PC-9 (cell line): ENCODE measurements around the gene KIAA0513. TPM values are rescaled to one million over a fixed set of nuclear protein-coding genes. Genes with fewer than 3 reads are reported as not detected.

Experiments
- BruUV-seq: library from RNA; stranded (reverse); fragments of 400-500 nt; replicated peaks from 2 replicates; lab custom pipeline; 2021; lab: Mats Ljungman, UMichigan
- CTCF ChIA-PET: fragments of 300-600 bp; sonication (Branson Sonifier 250); formaldehyde crosslinking; loops from one replicate; lab custom pipeline; 2022; ENCODE audit warnings: antibody characterized with exemption; lab: Charles Lee
- POLR2A ChIA-PET: fragments of 300-600 bp; sonication (Branson Sonifier 250); formaldehyde crosslinking; loops from one replicate; lab custom pipeline; 2022; ENCODE audit warnings: antibody characterized with exemption; ENCODE audit not compliant: unreplicated experiment; lab: Charles Lee
- DNase-seq, 2 experiments: peaks; one replicate each; pipeline versions ENCODE4 v3.0.0 to v3.0.0-alpha.2; 2015 to 2022; ENCODE audit warnings: mixed read lengths in 1 of 2
- H2AFZ ChIP-seq: fragments of 200-600 bp; sonication (generic); 2 replicates; pipeline ENCODE4 v1.8.1; 2017; ENCODE audit warnings: antibody characterized with exemption
- H3F3A ChIP-seq: fragments of 200-600 bp; sonication (generic); 2 replicates; pipeline ENCODE4 v1.8.1; 2017; ENCODE audit warnings: antibody characterized with exemption, mild to moderate bottlenecking, low read depth; ENCODE audit not compliant: insufficient read depth
- H3K27ac ChIP-seq: fragments of 200-600 bp; sonication (generic); 2 replicates; pipeline ENCODE4 v1.6.1; 2016; ENCODE audit warnings: mixed run types
- H3K27me3 ChIP-seq: fragments of 200-600 bp; sonication (generic); 2 replicates; pipeline ENCODE4 v1.6.1; 2016; ENCODE audit warnings: low read depth, mixed run types; ENCODE audit not compliant: insufficient read depth
- H3K36me3 ChIP-seq: fragments of 200-600 bp; sonication (generic); 2 replicates; pipeline ENCODE4 v1.6.1; 2016; ENCODE audit warnings: low read depth, mixed run types
- H3K4me1 ChIP-seq: fragments of 200-600 bp; sonication (generic); replicated peaks from 2 replicates; pipeline ENCODE4 v1.6.1; 2016; ENCODE audit warnings: mixed run types; ENCODE audit not compliant: insufficient read depth
- H3K4me2 ChIP-seq: fragments of 200-600 bp; sonication (generic); 2 replicates; pipeline ENCODE4 v1.6.1; 2017; ENCODE audit warnings: mixed run types
- H3K4me3 ChIP-seq: fragments of 200-600 bp; sonication (generic); 2 replicates; pipeline ENCODE4 v1.6.1; 2016; ENCODE audit warnings: mixed run types
- H3K79me2 ChIP-seq: fragments of 200-600 bp; sonication (generic); 2 replicates; pipeline ENCODE4 v1.6.1; 2017; ENCODE audit warnings: low read depth, mixed run types
- H3K9me2 ChIP-seq: fragments of 200-600 bp; sonication (generic); 2 replicates; pipeline ENCODE4 v1.8.1; 2017; ENCODE audit warnings: mild to moderate bottlenecking; ENCODE audit not compliant: insufficient read depth
- H3K9me3 ChIP-seq: fragments of 200-600 bp; sonication (generic); 2 replicates; pipeline ENCODE4 v1.8.1; 2016; ENCODE audit warnings: low read depth; ENCODE audit not compliant: insufficient read depth
- H4K20me1 ChIP-seq: fragments of 200-600 bp; sonication (generic); 2 replicates; pipeline ENCODE4 v1.8.1; 2017; ENCODE audit not compliant: insufficient read depth
- EZH2 ChIP-seq: fragments of 200-600 bp; sonication (generic); IDR thresholded peaks from 2 replicates; pipeline ENCODE4 v1.8.0; 2017; ENCODE audit warnings: antibody characterized with exemption, low read depth
- intact Hi-C: fragments of 100-400 bp; cut with micrococcal nuclease; formaldehyde crosslinking; loops from one replicate; pipeline ENCODE4 v1.10.0; 2022; ENCODE audit not compliant: unreplicated experiment
- total RNA-seq: library from RNA; stranded (reverse); gene quantifications from 2 replicates; pipeline ENCODE4 v1.2.3, GENCODE V29; 2021
- TF ChIP-seq, protein P1 (sequence below): fragments of 200-600 bp; sonication (generic); conservative IDR thresholded peaks from 2 replicates; pipeline ENCODE4 v1.6.1; 2017; ENCODE audit warnings: mixed run types, antibody characterized with exemption, mild to moderate bottlenecking, moderate library complexity

KIAA0513 gene
- total RNA-seq, 1 experiment from 2014 or later = 4.3 TPM

DNA sequence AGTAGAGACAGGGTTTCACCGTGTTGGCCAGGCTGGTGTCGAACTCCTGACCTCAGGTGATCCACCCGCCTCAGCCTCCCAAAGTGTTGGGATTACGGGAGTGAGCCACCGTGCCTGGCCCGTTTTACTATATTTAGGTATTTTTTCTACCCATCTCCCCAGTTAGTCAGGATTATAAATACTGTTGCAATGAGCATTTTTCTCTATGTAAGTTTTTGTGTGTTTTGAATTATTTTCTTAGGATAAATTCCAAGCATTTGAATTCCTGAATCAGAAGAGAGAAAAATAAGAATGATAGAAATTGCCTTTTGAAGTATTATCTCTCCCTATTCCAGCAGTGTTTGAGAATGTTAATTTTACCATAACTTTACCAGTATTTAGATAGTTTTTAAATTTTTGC is 36.6 kb downstream of the KIAA0513 start:
- H3K79me2 ChIP-seq = no peaks in the 10 kb centered on the region
- no peaks in the 10 kb centered on the region for H3K27me3 ChIP-seq
- no peaks in the 10 kb centered on the region for H3K9me2 ChIP-seq
- no TSS peak for BruUV-seq
- CTCF ChIA-PET = no interaction called here
- intact Hi-C loops = no loop called here
- no peaks in the 10 kb centered on the region for H3K4me1 ChIP-seq
- no peak for DNase-seq
- no peaks in the 10 kb centered on the region for H3K9me3 ChIP-seq
- no peak overlapping the region for H2AFZ ChIP-seq
- H3K4me3 ChIP-seq = no peak overlapping the region
- H3K27ac ChIP-seq = no peak overlapping the region
- no peaks in the 10 kb centered on the region for H4K20me1 ChIP-seq
- no peaks in the 10 kb centered on the region for H3K36me3 ChIP-seq
- no peaks in the 10 kb centered on the region for H3F3A ChIP-seq
- no peak overlapping the region for H3K4me2 ChIP-seq
- TF ChIP-seq, protein P1, sequence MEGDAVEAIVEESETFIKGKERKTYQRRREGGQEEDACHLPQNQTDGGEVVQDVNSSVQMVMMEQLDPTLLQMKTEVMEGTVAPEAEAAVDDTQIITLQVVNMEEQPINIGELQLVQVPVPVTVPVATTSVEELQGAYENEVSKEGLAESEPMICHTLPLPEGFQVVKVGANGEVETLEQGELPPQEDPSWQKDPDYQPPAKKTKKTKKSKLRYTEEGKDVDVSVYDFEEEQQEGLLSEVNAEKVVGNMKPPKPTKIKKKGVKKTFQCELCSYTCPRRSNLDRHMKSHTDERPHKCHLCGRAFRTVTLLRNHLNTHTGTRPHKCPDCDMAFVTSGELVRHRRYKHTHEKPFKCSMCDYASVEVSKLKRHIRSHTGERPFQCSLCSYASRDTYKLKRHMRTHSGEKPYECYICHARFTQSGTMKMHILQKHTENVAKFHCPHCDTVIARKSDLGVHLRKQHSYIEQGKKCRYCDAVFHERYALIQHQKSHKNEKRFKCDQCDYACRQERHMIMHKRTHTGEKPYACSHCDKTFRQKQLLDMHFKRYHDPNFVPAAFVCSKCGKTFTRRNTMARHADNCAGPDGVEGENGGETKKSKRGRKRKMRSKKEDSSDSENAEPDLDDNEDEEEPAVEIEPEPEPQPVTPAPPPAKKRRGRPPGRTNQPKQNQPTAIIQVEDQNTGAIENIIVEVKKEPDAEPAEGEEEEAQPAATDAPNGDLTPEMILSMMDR = no peak
- TF ChIP-seq EZH2 = no peak
- POLR2A ChIA-PET = no interaction called here

DNA sequence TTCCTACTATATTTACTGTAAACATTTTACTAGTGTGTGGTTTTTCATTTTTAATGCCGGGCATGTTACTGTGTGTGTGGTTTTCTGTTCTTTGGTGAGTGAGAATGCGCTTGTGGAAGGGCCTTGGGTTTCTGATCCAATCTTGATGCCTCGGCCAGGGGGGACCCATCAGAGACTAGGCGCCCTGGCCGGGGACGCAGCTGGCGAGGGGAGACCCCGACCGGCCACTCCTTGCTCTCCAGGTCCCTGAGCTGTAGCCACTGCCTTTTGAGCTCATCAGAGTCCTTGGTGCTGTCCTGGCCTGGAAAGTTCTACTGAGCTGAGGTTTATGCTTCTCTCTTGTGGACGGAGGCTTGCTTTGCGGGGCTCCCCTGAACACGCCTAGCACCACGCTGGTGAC is 37.5 kb downstream of the KIAA0513 start:
- ChIA-PET CTCF (no interaction called here), POLR2A (interaction anchor here (0.6 kb wide), 1 partner anchor 79 kb away, joined by 5 read pairs; no protein-coding TSS in a partner anchor)
- no peaks in the 10 kb centered on the region for H3K4me1 ChIP-seq

DNA sequence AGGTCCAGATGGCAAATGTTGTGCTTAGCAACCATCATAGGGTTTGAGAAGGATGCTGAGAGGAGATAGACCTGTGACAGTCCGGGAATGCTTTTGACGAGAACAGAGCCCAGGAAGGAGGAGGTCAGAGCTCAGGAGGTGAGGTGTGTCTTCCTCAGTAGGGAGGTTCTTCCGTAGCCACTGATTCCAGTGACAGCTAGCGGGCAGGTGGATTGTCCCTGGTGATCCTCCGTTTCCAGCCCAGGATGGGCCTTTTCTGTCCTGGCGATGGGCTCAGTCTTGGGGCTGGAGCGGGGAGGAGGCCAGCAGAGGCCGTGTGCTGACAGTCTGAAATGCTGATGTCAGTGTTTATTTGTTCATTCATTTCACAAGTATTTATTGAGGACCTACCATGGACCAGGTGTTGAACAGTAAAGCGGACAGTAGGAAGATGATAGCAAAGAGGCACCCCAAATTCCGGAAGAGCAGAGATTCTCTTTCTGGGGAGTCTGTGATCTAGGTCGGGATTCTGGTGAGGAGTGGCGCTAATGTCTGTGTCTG is 38.8 kb downstream of the KIAA0513 start:
- Histone ChIP-seq H3K9me3 (no peaks in the 10 kb centered on the region), H3F3A (no peaks in the 10 kb centered on the region), H3K27ac (no peak overlapping the region), H3K4me2 (no peak overlapping the region), H4K20me1 (no peaks in the 10 kb centered on the region), H3K4me1 (no peaks in the 10 kb centered on the region), H3K36me3 (no peaks in the 10 kb centered on the region), H3K9me2 (no peaks in the 10 kb centered on the region), H3K4me3 (no peak overlapping the region), H3K79me2 (no peaks in the 10 kb centered on the region), H2AFZ (no peak overlapping the region), H3K27me3 (no peaks in the 10 kb centered on the region)
- no TSS peak for BruUV-seq
- TF ChIP-seq, protein P1 = no peak
- no peak for TF ChIP-seq EZH2
- ChIA-PET POLR2A (no interaction called here), CTCF (no interaction called here)
- intact Hi-C loops = no loop called here
- no peak for DNase-seq

More for the DNA sequence above, 37.5 kb downstream of the KIAA0513 start:
- Histone ChIP-seq H4K20me1 (no peaks in the 10 kb centered on the region), H3K9me3 (no peaks in the 10 kb centered on the region), H3F3A (no peaks in the 10 kb centered on the region), H2AFZ (no peak overlapping the region), H3K79me2 (no peaks in the 10 kb centered on the region), H3K4me2 (no peak overlapping the region), H3K27ac (no peak overlapping the region), H3K36me3 (no peaks in the 10 kb centered on the region), H3K9me2 (no peaks in the 10 kb centered on the region), H3K27me3 (no peaks in the 10 kb centered on the region), H3K4me3 (no peak overlapping the region)
- no peak for DNase-seq
- BruUV-seq = no TSS peak
- intact Hi-C loops = no loop called here
- no peak for TF ChIP-seq EZH2
- TF ChIP-seq, protein P1 = no peak
